GM19438 (cell line): ENCODE results near the gene FANCB.

ENCODE experiments used
- ATAC-seq: cut with Tn5 transposase; IDR thresholded peaks from one replicate; pipeline ENCODE4 v1.9.1; 2021; ENCODE audit warnings: low read depth; ENCODE audit not compliant: unreplicated experiment

The FANCB gene

DNA sequence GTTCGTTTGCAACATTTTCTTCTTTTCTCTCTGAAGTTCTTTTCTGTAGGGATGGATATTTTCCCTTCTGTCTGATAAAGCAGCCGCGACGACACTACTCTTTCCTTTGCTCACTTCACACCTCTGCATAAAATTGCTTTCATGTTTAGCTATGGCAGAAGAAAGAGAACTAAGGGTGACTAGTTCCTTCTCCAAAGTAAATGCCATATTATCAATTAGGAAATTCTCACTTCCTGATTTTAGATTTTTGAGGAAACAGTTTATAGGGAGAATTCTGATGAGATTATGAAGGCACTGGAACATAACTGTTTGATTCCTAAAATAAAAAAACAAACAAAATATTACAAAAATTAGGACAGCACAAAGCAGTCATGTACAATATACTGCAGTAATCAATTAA lies 29.2 kb downstream of the FANCB start:
- ATAC-seq: no peak

DNA sequence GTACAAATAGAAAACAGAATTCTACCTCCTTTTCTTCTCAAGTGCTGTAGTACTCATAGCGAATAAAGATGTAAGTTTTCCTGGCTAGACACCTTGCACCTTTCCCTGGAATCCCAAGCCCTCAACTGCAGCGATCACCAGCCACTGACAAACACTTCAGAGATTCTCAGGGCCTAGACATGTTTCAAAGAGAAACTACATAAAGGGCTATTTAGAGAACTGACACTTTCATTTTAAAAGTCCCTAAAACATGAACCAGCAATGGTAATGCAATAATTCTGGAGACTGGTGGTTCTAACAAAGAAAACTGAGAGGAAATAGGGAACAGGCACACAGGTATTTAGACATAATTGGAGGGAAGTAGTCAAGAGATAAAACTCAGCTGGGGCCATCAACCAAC lies 35.7 kb downstream of the FANCB start:
- ATAC-seq: no peak

DNA sequence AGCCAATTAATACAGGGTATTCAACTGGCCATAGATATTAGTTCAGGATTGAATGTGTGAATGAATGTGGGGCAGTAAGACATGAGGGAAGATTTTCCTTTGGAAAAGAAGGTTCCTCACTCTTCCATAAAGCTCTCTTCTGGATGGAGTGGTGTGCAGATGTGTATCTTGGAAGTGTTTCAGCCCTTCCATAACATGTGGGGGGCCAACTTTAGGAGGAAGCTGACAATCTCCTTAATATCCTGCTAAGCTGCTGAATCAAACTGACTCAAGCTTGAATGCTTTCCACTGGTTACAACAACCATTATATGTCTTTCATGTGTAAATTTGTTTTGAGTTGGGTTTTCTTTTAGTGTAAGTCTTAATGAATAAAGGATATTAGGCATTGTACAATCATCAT lies 40.3 kb downstream of the FANCB start:
- no peak for ATAC-seq

DNA sequence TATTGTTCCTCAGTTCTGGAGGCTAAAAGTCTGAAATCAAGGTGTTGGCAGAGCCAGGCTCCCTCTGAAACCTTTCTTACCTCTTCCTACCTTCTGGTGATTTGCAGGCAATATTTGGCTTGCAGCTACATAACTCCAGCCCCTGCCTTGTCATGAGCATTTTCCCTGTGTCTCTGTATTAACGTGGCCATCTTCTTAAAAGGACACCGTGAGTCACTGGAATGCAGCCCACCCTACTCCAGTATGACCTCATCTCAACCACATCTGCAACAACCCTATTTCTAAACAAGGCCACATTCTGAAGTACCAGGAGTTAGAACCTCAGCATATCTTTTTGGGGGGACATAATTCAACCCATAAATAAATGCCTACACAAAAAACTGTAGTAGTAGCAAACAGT lies 40.7 kb downstream of the FANCB start:
- no peak for ATAC-seq

DNA sequence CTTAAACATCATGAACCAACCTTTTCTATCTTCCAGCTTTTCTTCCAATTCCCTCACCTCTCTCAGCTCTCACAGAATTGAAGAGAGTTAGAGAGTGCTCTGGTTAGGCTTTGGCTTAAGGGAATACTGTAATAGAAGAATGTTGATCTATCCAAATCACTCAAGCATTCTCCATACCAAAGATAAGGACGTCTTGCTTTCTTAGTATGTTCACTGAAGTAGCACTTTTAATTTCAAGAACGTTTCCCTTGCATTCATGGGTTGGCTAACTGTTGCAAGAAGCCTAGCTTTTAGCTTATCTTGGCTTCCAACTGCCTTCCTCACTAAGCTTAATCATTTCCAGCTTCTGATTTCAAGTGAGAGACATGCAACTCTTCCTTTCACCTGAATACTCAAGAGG lies 43.2 kb downstream of the FANCB start:
- ATAC-seq: no peak

DNA sequence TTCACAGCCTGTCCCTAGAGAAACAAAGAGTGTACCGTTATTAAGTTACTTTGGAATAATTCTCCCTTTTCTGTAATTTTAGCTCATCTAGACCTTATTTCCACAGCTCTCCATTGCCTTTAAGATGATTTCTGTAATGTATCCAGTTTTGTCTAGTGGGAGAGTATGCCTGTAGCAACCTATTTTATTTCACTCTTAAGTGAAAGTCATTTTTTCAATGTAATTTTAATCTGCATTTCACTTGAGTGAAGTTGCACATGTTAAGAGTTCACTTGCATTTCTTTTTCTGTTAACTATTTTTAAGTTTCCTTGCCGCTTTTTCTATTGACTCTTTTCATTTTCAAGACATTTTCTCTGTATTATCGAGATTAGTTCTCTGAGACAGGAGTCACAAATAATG lies 46.5 kb downstream of the FANCB start:
- ATAC-seq: no peak

DNA sequence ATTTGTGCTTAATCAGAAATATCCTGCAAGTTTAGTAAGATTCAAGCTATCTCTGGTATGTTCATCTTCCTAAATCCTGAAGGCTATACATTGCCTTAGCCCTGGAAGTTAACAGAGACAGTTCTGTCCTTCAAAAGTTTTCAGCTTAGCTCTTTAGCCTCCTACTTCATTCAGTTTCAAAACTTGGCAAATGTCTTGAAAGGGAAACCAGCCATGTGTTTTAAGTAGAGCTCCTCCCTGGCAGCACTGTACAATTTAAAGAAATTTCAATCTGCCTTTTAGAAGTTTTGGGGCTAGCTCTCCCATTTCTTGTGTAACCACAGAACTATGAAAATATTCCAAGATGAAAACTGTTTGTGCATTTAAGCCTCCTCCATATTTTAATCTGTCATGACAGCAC lies 47.0 kb downstream of the FANCB start:
- no peak for ATAC-seq

DNA sequence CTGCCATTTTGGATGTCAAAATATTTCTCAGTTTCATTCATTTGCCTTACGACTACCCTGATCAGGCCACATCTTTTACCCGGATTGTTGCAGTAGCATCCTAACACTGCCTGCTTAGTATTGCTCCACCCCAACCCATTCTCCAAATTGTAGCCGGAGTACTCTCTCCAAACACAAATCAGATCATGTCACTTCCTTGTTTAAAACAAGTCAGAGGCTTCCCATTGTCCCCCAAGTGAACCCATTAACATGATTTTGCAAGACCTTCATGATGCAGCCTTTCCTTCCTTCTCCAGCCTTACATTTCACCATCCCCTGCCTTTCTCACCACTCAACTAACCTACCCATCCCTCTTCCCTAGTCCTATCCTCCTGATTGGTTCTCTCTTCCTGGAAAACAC lies 53.1 kb downstream of the FANCB start:
- no peak for ATAC-seq

DNA sequence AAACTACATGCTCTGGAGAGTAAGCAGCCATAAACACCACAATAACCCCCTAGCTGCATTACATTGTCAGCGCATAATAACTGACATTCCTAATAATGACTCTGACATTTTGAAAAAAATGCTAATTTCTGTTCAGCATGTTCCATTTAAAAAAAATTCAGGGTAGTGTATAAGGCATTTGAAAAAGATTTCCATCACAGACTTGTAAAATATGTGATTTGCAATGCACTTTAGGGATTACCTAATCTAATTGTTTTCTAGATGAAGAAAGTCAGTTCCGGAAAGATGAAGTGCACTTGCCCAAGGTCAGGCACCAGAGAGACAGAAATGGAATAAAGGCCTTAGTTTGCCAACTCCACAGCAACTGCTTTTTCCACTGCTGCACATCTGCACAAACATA lies 55.3 kb downstream of the FANCB start:
- ATAC-seq: no peak

DNA sequence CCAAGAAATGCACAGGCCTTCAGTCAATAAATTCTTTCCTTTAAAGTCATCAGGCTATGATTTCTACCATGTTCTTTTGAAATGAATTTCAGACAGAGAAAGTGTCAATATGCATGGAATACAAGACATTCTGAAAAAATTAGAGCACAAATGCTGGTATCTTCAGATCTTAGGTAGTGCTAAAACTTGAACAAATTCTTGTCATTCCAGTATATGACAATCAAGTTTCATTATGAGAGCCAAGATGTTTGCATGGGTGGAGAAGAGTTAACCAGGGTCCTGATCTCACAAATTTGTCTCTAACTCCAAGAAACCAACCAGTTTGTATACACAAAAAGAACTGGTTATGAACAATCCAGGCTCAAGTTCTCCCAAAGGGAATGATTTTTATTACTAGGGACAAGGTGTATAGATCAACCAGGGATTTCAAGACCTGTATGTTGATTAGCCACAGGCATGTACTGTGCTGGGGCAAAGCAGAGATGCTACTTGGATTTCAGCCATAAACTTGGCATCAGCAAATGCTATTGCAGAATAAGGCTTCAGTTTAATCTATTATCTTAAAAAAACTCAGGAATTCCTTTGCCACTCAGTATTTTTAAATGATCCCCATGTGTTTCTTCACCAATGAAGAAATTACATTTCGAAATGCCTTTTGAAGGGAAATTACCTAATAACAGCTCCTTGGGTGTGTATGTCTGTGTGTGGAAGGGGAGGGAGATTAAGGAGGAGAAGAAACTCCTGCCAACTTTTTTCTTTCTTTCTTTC lies 69.7 kb downstream of the FANCB start:
- no peak for ATAC-seq

DNA sequence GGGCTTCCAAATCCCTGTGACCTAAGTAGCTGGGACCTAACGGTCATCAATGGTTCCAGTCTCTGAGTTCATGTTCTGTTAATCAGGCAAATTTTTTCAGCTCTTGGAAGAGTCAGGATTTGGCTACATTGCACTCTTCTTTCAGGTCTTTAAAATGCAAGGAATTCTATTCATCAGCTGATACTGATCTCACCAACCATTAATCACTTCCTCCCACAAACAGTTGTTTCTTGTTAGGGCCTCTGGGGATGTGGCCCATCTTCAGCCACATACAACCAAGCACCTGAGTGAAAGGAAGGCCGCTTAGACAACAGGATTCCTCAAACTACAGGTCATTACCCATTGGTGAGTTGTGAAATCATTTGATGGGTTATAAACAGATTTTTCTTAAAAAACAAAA lies 71.7 kb downstream of the FANCB start:
- no peak for ATAC-seq

DNA sequence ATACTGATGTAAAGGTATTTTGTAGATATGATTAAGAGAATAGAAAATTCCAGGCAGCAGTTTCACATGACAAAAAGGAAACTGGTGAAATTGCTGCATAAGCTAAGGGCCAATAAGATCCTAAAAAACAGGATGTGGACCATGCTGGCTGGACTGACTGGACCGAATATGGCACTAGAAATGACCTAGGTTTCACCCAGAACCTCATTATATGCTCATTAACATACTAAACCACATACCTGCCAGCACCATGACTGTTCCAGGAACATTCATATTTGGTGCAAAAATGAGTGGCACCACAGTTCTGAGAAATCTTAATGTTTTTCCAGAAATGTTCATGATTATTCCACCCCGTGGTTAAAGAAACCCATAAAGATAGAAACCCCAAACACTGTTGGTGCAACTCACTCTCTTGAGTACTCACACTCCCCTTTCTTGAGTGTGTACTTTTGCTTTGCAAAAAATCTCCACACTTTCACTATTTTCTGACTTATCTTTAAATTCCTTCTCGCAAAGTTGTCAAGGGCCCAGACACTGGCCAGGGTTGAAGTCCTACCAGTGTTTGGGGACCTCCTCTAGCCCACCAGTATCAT lies 74.0 kb downstream of the FANCB start:
- no peak for ATAC-seq
